ENCODE measurements around the gene GPR183.

GRCh38 chr13:99250982-99251825 lies 56.0 kb downstream of the GPR183 start:
- TF ChIP-seq POLR2A (IDR thresholded peaks at IDR 0.05; ENCODE audit: low read depth, low read length) = no peak
- TF ChIP-seq TAF1 (IDR thresholded peaks at IDR 0.05; ENCODE audit: borderline replicate concordance, low read depth, low read length) = no peak
- TF ChIP-seq POLR2AphosphoS5 (IDR thresholded peaks at IDR 0.05; ENCODE audit: low read depth, low read length) = no peak

All from GM12892 (cell line).